Measurements from ENCODE around the gene SRPRA. TPM values are rescaled to one million over a fixed set of nuclear protein-coding genes. Genes with fewer than 3 reads are reported as not detected.

The SRPRA gene
- polyA plus RNA-seq, 1 donor (not counting 4 experiments of a cell fraction or from before 2014, with no cell fraction given): 56.0 TPM

GRCh38 chr11:126232683-126233082, 36.0 kb downstream of the SRPRA start:
- H3K27ac ChIP-seq (ENCODE audit: control insufficient read depth, insufficient read depth, low read length): no peak overlapping the region
- no peak overlapping the region for H3K9ac ChIP-seq (ENCODE audit: control insufficient read depth, extremely low read depth, insufficient read depth, low read length)
- no peak for DNase-seq (ENCODE audit: low read depth, low spot score)
- dilution Hi-C loops (cut with MboI; ENCODE audit: extremely low pct_ligation_motif_present, low sequenced_read_pairs): no loop called here
- H3K79me2 ChIP-seq (ENCODE audit: control insufficient read depth, insufficient read depth, low read length): no peaks in the 10 kb centered on the region
- H2AFZ ChIP-seq (ENCODE audit: control insufficient read depth, low read length): no peak overlapping the region
- H3K9me1 ChIP-seq (ENCODE audit: control insufficient read depth, extremely low read depth, insufficient read depth, low read length): no peaks in the 10 kb centered on the region
- TF ChIP-seq CTCF (optimal IDR thresholded peaks at IDR 0.05 in 1 of 3, IDR thresholded peaks at IDR 0.05 in 1 of 3, conservative IDR thresholded peaks at IDR 0.05 in 1 of 3; ENCODE audit: extremely low read depth in 1 of 3, insufficient read depth in 2 of 3, low read length in 3 of 3) (no peak), EZH2 (IDR thresholded peaks at IDR 0.05; ENCODE audit: low read length) (no peak)
- no peaks in the 10 kb centered on the region for H4K20me1 ChIP-seq (ENCODE audit: control insufficient read depth, extremely low read depth, insufficient read depth, low read length)
- FAIRE-seq: no peak
- H3K36me3 ChIP-seq (ENCODE audit: control insufficient read depth in 2 of 2, extremely low read depth in 1 of 2, insufficient read depth in 2 of 2, low read length in 2 of 2): peaks cover 0 to 5% of the 10 kb centered on the region in 2 experiments
- H3K4me1 ChIP-seq (ENCODE audit: control insufficient read depth, extremely low read depth, insufficient read depth, low read length): no peaks in the 10 kb centered on the region
- no peak overlapping the region for H3K4me2 ChIP-seq (ENCODE audit: control insufficient read depth, extremely low read depth, insufficient read depth, low read depth, low read length)
- no peaks in the 10 kb centered on the region for H3K27me3 ChIP-seq (ENCODE audit: control insufficient read depth, extremely low read depth, insufficient read depth, low read length)
- no peaks in the 10 kb centered on the region for H3K9me3 ChIP-seq (ENCODE audit: control insufficient read depth, low read depth, low read length)
- no peak overlapping the region for H3K4me3 ChIP-seq (ENCODE audit: control insufficient read depth in 2 of 3, extremely low read depth in 1 of 3, insufficient read depth in 2 of 3, low read depth in 1 of 3, low read length in 3 of 3)

GRCh38 chr11:126231725-126232459, 36.8 kb downstream of the SRPRA start:
- Histone ChIP-seq H3K4me1 (ENCODE audit: control insufficient read depth, extremely low read depth, insufficient read depth, low read length) (no peaks in the 10 kb centered on the region), H3K79me2 (ENCODE audit: control insufficient read depth, insufficient read depth, low read length) (no peaks in the 10 kb centered on the region), H3K9ac (ENCODE audit: control insufficient read depth, extremely low read depth, insufficient read depth, low read length) (no peak overlapping the region), H2AFZ (ENCODE audit: control insufficient read depth, low read length) (no peak overlapping the region), H4K20me1 (ENCODE audit: control insufficient read depth, extremely low read depth, insufficient read depth, low read length) (no peaks in the 10 kb centered on the region), H3K9me1 (ENCODE audit: control insufficient read depth, extremely low read depth, insufficient read depth, low read length) (no peaks in the 10 kb centered on the region), H3K27me3 (ENCODE audit: control insufficient read depth, extremely low read depth, insufficient read depth, low read length) (no peaks in the 10 kb centered on the region), H3K4me2 (ENCODE audit: control insufficient read depth, extremely low read depth, insufficient read depth, low read depth, low read length) (no peak overlapping the region), H3K36me3 (ENCODE audit: control insufficient read depth in 2 of 2, extremely low read depth in 1 of 2, insufficient read depth in 2 of 2, low read length in 2 of 2) (peaks cover 0 to 5% of the 10 kb centered on the region in 2 experiments), H3K4me3 (ENCODE audit: control insufficient read depth in 2 of 3, extremely low read depth in 1 of 3, insufficient read depth in 2 of 3, low read depth in 1 of 3, low read length in 3 of 3) (no peak overlapping the region), H3K27ac (ENCODE audit: control insufficient read depth, insufficient read depth, low read length) (no peak overlapping the region), H3K9me3 (ENCODE audit: control insufficient read depth, low read depth, low read length) (no peaks in the 10 kb centered on the region)
- TF ChIP-seq EZH2 (IDR thresholded peaks at IDR 0.05; ENCODE audit: low read length) (no peak), CTCF (optimal IDR thresholded peaks at IDR 0.05 in 1 of 3, IDR thresholded peaks at IDR 0.05 in 1 of 3, conservative IDR thresholded peaks at IDR 0.05 in 1 of 3; ENCODE audit: extremely low read depth in 1 of 3, insufficient read depth in 2 of 3, low read length in 3 of 3) (no peak)
- dilution Hi-C loops (cut with MboI; ENCODE audit: extremely low pct_ligation_motif_present, low sequenced_read_pairs): no loop called here
- no peak for FAIRE-seq
- no peak for DNase-seq (ENCODE audit: low read depth, low spot score)

Measured in keratinocyte (primary cell).